HG03565 (cell line): ENCODE results near the gene MARVELD1.
"Not testable (repeated sequence)": the region's sequence is repeated elsewhere in the genome, so short reads cannot be mapped to it uniquely, and the experiment has no call there.

Source experiments
- ATAC-seq: cut with Tn5 transposase; IDR thresholded peaks from one replicate; pipeline ENCODE4 v1.9.1; 2021; ENCODE audit warnings: mild to moderate bottlenecking, moderate library complexity; ENCODE audit not compliant: unreplicated experiment

The MARVELD1 gene

DNA sequence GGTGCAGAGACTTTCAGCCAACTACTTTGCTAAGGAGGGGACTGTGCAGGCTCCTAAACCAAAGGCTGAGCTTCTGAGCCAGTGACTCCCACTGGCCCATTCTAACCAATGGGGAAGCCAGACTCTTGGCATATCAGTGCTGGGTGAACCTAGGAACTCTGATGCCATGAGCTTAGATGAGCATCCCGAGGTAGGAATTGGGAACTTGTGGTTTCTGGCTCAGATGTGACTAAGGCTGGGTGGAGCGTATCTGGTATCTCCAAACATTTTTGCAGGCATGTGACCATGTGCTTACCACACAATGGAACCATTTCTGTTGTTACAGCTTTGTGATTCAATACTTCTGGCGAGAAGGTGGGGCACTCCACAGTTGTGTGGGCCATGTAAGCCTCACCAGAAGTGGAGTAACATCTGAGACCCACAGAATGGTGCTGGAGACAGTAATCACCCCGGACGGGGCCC is 23.9 kb upstream of the MARVELD1 start:
- no peak for ATAC-seq

DNA sequence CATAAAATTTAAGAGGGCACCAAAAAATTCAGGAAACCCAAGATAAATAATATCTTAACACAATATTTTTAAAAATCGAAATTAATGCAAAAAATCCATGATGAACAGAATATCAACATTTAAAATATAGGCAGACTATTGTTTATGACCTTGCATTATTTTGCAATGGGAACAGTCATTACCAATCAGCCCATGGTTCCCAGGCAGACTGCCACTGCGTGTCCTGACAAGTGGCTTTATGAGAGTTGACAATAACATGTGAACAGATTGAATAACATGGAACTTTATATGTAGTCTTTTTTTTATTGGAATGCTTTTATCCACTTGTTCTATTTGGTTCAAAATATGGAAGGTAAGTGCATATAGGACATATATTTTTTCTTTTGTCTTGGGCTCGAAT is 23.4 kb upstream of the MARVELD1 start:
- ATAC-seq: no peak

DNA sequence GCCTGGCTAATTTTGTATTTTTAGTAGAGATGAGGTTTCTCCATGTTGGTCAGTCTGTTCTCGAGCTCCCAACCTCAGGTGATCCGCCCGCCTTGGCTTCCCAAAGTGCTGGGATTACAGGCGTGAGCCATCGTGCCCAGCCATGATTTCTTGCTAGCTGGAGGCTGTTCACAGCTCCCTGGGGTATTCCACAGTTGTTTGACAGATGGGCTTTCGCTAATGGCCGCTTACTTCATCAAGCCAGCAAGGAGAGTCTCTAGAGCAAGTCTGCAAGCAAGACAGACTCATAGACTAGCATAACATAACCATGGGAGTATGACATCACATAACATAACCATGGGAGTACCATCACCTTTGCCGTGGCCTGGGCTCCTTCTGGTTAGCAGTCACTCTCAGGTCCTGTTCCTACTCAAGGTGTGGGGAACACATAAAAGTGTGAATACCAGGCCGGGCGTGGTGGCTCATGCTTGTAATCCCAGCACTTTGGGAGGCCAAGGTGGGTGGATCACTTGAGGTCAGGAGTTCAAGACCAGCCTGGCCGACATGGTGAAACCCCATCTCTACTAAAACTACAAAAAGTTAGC is 15.4 kb upstream of the MARVELD1 start:
- ATAC-seq: not testable (repeated sequence)

DNA sequence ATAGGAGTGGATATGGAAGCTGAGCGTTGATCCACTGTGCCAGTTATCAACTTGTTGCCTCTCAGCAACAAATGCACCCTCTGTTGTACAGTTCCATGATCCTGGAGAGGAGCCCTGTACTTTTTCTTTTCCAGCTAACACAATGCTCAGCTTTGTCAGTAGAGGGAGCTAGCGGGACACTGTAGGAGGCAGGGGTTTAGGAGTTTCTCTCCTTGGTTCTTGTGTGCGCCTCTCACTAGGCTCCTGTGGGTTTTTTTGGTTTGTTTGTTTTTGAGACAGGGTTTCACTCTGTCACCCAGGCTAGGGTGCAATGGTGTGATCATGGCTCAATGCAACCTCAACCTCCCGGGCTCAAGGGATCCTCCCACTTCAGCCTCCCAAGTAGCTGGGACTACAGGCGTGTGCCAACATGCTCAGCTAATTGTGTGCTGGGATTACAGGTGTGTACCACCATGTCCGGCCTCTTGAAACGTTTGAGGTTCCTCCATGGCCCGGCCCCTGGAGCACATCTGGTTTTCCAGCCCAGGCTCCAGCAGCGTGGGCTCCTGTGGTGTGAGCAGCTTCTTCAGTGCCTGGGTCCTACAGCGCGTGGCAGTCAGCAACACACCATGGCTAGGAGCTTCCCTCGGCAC is 12.0 kb upstream of the MARVELD1 start:
- peak; percentile 49 for ATAC-seq

DNA sequence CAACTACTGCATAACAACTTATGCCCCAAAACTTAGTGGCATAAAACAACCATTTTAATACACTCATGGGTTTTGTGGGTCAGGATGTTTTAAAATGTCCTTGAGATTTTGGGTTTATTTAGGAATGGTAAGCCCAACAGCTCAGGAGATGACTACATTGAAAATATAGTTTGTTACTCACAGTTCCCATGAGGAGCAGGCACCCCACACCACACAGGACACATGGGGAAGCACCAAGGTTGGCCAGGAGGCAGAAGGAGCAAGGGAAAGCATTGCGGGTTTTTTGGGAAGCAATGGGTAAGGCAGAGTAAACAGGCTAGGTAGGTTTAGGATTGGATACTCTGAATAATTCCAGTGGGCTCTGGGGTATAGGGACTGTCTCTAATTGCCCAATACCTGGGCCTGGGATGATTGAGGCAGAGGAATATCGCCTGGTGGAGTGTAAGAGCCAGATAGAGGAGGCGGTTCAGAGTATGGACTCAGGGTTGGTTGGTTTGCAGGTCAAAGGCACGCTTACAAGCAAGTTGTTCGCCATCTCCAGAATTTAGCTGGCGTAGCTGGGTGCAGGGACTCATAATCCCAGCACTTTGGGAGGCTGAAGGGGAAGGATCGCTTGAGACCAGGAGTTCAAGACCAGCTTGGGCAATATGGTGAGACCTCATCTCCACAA is 10.0 kb upstream of the MARVELD1 start:
- ATAC-seq: no peak

DNA sequence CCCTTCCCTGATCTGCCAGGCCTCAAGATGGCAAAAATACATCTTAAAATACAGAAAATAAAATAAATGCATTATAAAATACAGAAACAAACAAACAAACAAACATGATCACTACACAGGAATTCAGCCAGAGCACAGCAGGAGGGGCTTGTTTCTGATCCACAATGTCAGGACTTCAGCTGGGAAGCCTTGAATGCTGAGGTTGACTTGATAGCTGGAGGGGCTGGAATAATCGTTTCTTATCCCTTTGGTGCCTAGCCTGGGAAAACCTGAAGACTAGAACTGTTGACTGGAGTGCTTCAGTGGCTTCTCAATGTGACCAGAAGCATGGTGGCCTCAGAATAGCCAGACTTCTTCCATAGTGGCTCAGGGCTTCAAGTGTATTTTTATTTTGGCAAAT is 9.2 kb upstream of the MARVELD1 start:
- ATAC-seq: no peak

DNA sequence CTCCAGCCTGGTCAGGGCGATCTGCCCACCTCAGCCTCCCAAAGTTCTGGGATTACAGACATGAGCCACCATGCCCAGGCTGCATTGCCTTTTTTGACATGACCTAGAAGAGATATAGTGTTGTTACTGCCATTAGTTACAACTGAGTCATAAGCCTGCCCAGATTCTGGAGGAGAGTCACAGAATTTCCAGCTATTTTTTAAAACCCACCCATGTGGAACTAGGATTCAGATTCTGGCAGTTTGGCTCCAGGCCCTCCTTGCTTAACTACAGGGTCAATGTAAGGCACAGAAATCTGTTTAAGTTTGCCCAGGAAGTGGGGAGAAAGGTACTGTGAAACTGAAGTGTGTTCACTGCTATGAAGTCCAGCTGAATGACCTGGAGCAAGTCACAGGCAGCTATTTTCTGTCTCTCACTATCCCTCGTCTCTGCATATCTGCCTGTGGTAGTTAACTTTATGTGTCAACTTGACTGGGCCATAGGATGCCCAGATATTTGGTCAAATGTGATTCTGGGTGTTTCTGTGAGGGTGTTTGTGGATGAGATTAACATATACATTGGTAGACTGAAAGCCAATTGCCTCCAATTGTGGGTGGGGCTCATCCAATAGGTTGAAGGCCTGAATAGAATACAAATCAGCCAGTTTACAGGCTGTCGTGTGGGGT is 8.4 kb upstream of the MARVELD1 start:
- no peak for ATAC-seq

DNA sequence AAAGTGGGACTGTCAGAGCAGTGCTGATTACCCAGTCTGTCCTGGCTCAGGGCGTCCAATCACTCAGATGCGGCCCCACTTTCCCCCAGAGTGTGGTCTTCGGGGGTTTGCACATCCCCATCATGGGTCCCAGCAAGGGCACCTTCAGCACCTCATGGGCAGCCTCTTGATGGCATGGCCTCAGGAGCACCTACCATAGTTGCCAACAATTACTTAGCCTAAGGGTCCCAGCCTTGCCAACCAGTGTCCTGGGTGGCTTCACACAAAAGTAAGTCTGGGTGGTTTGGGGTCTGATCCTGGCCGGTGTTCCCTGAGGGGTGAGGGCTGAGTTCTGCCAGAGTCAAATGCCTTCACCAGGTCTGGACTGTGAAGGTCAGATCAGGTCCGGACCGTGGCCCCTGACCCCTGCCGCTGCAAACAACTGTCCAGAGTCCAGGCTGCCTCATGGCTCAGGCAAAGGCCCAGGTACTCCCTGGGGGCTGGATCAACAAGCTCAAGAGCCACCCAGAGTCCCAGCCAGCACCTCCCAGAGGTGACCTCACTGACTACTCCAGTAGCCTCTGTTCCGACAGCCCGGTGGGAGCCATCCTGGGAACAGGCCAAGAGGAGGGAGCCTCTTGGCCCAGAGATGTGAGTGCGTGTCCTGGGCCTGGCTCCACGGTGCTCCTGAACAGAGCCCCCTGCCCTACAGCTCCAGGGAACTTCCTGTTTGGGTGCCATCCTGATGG is 6.2 kb upstream of the MARVELD1 start:
- ATAC-seq: no peak

DNA sequence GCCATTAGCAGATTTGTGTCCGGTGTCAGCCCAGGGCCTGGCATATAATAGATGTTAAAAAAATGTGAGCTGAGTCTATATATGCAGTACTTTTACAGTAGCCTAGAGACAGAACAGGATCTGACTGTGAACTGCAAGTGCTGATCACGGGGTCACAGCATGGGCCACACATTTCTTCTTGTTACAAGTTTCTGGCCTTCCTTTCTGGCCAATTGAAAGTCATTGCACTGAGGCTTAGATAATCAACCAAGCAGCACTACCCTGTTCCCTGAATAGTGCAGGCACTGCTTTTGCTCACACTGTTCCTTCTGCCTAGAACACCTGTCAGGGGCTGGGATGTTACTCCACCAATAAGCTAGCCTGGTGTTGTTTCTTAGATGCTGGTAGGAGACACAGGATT is 5.4 kb upstream of the MARVELD1 start:
- no peak for ATAC-seq

DNA sequence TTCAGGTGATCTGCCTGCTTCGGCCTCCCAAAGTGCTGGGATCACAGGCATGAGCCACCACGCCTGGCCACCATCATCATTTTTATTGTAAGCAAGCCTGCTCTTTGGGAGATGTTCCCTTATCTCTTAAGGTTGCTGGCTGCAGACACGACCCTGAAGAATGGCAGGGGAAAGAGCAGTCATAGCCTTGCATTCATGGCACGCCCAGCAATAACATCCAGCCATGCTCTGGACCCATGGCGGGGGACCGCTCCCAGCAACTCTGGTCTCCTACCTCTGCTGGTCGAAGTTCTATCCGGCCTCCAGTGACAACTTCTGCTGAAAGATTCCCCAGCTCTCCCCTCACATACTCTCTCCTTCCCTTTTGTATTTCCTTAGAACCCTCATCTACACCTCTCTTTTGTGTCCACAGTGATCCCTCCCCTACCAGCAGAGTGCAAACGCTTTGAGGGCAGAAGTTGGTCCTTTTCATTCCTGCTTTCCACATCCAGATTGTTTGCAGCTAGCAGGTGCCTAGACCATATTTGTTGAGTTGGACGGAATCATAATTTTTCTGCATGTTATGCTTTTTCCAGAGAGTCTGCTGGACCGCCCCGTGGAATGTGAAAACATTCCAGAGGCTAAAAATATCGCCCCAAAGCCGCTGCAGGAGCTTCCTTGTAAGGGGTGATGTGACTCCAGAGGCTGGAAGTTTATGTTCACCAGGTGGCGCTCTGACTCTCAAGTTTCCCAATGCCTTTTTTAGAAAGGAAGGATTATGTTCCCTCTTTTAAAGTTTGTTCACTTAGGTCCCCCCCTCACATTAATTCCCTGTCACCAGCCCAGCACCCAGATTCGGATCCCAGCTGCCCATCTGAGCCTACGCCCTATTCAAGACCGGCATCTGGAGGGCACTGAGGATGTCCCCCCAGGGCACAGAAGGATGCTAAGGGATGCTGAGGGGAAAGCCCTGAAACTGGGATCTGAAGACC is 4.3 kb upstream of the MARVELD1 start:
- ATAC-seq: no peak

DNA sequence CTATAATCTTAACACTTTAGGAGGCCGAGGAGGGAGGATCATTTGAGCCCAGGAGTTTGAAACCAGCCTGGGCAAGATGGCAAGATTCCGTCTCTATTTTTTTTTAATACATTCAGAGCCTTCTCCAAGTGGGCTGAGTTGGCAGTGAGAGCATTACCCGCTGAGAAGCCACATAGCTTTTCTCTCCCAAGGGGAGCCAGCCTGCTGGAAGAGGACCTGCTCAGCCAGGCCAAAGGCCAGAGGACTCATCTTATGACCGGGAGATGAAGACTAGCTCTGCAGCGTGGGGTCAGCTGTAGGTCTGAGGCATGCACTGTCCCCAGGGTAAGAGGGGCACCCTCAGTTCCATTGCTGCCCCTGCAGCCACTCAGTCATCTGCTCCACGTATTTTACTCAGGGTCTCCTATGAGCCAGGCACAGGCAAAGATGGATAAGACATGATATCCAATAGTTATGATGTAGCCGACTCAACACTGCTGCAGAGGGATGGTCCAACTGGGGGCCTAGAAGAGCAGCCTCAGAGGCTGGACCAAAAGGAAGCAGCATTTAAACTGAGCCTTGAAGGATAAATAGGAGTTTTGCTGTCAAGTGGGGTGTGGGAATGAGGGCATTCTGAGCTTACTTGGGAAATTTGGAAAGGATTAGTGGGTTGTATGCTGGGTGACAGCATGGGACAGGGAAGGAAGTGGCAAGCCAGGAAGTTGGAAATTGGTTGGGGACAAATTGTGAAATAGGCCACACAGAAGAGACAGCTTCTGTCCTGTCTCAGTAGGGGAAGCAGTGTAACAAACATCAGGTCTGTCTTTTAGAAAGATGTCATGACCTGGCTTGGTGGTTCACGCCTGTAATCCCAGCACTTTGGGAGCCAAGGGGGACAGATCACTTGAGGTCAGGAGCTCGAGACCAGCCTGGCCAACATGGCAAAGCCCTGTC is 1.6 kb upstream of the MARVELD1 start:
- ATAC-seq: no peak

DNA sequence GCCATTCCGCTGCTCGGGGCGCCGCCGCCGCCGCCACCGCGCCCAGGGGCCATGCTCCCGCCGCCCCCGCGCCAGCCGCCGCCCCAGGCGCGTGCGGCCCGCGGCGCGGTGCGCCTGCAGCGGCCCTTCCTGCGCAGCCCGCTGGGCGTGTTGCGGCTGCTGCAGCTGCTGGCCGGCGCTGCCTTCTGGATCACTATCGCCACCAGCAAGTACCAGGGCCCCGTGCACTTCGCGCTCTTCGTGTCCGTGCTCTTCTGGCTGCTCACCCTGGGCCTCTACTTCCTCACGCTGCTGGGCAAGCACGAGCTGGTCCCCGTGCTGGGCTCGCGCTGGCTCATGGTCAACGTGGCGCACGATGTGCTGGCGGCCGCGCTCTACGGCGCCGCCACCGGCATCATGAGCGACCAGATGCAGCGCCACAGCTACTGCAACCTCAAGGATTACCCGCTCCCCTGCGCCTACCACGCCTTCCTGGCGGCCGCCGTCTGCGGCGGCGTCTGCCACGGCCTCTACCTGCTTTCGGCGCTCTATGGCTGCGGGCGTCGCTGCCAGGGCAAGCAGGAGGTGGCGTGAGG is 383 bp downstream of the MARVELD1 start:
- no peak for ATAC-seq

DNA sequence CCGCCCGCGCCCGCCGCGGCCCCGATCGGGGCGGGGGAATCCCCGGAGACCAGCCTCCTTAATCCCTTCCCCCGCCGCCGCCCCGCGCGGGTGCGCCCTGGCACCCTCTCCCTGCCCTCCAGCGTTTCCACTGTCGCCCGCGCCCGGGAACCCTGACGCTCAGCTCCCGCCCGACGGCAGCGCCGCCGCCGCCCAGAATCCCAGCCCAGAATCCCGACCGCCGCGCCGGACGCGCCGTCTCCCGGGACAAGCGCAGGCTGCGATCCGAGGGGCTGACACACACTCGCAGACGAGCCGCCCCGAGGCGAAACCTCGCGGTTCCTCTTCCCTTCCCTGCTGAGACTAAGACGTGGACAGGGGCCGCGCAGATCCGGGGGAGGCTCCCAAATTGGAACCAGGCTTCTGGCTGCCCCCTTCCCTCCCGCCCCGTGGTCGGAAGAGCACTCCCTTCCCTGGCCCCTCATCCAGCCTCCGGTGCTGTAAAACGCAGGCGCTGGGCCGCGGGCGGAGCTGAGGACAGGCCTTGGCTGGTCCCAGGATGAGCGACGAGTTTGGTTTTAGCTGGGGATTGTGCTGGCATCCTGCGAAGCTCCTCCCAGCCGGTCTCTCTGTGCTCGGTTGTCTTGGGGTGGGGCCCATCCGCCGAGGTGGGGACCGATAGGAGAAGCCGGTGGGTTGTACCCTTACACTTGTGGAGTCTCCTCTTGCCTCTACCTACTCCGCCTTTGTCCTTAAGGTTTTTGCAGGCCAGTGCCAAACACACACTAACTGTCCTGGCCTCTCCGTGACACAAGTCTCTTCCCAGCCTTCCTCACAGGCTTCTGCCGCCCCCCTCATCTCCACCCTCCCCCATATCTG is 1.1 kb downstream of the MARVELD1 start:
- no peak for ATAC-seq

DNA sequence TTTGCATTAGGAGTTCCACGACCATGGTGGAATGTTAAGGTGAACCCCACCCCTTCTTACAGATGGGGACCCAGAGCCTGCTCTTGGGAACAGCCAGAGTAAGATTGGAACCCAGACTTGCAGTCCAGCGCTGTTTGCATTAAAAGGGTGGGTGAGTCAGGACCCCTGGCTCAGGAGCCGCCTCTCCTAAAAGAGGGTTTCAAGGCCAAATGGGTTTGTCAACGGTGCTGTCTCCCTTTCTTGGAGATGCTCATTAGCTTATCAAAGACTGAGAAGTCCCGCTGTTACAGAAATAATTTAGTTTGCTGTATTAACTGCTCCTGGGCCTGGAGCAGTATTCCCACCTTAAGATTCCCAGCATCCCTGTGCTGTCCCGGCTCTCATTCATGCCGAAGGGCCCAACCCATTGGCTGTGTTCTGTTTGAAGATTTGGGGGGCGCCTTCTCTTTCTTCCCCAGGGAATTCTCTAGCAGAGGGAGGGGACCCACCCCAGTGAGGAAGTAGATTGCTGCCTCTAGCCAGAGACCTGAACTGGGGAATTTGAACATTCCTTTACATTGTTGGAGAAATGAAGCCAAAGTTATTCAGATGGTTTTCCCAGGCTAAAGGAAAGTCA is 1.8 kb downstream of the MARVELD1 start:
- no peak for ATAC-seq

DNA sequence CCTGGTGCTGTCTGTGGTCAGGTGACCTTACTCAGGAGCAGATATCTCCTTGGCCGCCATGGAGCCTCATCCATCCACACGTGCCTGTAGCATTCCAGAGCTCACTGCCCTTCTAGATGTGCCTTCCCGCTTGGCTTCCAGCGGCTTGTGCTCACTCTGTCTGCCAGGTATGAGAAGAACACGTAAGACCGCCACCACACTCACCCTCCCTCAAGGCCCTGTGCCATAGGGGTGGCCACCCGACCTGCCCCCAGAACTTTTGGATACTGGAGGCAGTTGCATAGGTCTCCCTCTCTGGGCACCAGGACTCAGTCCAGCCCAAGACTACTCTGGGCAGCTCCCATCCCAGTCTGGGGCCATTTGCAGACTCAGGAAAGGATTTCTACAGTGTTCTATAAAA is 4.1 kb downstream of the MARVELD1 start:
- no peak for ATAC-seq

DNA sequence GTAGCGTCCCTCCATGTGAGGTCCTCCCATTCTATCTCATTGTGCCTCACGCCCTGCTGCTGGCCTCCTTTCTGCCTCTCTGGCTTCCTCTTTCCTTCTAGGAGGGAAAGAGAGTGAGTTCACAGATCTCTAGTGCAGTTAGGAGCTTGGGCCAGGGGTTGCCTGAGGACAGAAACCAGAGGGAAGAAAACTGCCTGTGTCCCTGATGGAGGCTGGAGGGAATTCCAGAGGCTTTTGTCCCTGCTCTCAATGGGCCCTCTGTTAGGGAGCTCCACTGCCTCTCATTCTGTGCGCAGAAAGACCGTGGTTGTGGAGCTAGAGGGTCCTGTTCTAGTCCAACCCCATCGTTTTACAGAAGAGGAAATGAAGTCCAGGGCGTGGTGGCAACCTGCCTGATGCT is 4.6 kb downstream of the MARVELD1 start:
- no peak for ATAC-seq

DNA sequence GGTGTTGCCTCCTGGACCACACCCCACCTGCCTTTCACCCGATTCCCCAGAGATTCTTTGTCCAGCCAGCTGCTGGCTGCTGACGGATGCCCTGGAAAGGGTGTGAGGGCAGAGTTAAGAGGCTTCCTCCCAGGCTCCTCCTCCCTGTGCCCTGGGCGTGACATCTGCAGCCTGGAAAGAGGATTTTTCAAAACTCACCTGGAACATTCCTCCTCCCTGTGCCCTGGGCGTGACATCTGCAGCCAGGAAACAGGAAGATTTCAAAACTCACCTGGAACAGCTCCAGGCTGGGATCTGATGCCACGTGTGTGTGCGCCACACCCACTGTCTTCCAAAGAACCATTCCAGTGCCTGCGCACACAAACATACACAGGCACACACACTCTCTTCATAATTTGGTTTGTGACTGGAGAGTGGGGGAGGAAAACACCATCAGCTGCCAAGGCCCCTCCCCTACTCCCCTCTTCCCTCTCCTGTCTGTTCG is 5.2 kb downstream of the MARVELD1 start:
- no peak for ATAC-seq
